Kidney capillary endothelial cell (primary cell): Measurements from ENCODE around the gene PKNOX2.

Source experiments
- DNase-seq: peaks from one replicate; pipeline ENCODE4 v3.0.0-alpha.2; 2018; ENCODE audit warnings: low spot score

The PKNOX2 gene

GRCh38 chr11:125164422-125165110 lies at the start of gene PKNOX2:
Gene PKNOX2, plus strand, starts transcription at chr11:125164751. Its CDS starts 186,555 bp downstream, at chr11:125351306.
- peak; percentile 22 for DNase-seq

GRCh38 chr11:125117429-125117828 lies 47.1 kb upstream of the PKNOX2 start:
- no peak for DNase-seq

GRCh38 chr11:125123194-125123946 lies 41.2 kb upstream of the PKNOX2 start:
- DNase-seq: no peak

- DNase-seq: peak; percentile 26
These were observed 40.5 kb upstream of the PKNOX2 start for GRCh38 chr11:125123947-125124617.

GRCh38 chr11:125124618-125124992 lies 39.9 kb upstream of the PKNOX2 start:
- DNase-seq: no peak

GRCh38 chr11:125128450-125128849 lies 36.1 kb upstream of the PKNOX2 start:
- DNase-seq: no peak

GRCh38 chr11:125129316-125129993 lies 35.1 kb upstream of the PKNOX2 start:
- no peak for DNase-seq

- DNase-seq: no peak
These were observed 32.5 kb upstream of the PKNOX2 start for GRCh38 chr11:125132071-125132470.

GRCh38 chr11:125132596-125132995 lies 32.0 kb upstream of the PKNOX2 start:
- DNase-seq: no peak

- no peak for DNase-seq
These were observed 28.6 kb upstream of the PKNOX2 start for GRCh38 chr11:125136001-125136400.

- DNase-seq: no peak
These were observed 25.6 kb upstream of the PKNOX2 start for GRCh38 chr11:125138966-125139365.

GRCh38 chr11:125139778-125140177 lies 24.8 kb upstream of the PKNOX2 start:
- DNase-seq: no peak

GRCh38 chr11:125140233-125140632 lies 24.3 kb upstream of the PKNOX2 start:
- no peak for DNase-seq

- DNase-seq: no peak
These were observed 23.4 kb upstream of the PKNOX2 start for GRCh38 chr11:125141178-125141577.

- peak; percentile 44 for DNase-seq
These were observed 22.6 kb upstream of the PKNOX2 start for GRCh38 chr11:125141686-125142535.

- no peak for DNase-seq
These were observed 18.3 kb upstream of the PKNOX2 start for GRCh38 chr11:125146232-125146631.

GRCh38 chr11:125147280-125147679 lies 17.3 kb upstream of the PKNOX2 start:
- DNase-seq: no peak

GRCh38 chr11:125148011-125148410 lies 16.5 kb upstream of the PKNOX2 start:
- no peak for DNase-seq

GRCh38 chr11:125148743-125149142 lies 15.8 kb upstream of the PKNOX2 start:
- no peak for DNase-seq

GRCh38 chr11:125153837-125154236 lies 10.7 kb upstream of the PKNOX2 start:
- DNase-seq: no peak

GRCh38 chr11:125154378-125155099 lies 10.0 kb upstream of the PKNOX2 start:
- DNase-seq: no peak
